Neural crest cell (in vitro differentiated cells): ENCODE results near the gene HOXB1. TPM values are rescaled to one million over a fixed set of nuclear protein-coding genes. Genes with fewer than 3 reads are reported as not detected.

Experiments used
- DNase-seq: peaks from one replicate; pipeline ENCODE4 v3.0.0; 2021; ENCODE audit warnings: low read depth, mixed read lengths, low spot score
- H3K27ac Mint-ChIP-seq: one replicate; pipeline ENCODE4 v1.8.0; 2021; ENCODE audit warnings: mild to moderate bottlenecking, mixed read lengths; ENCODE audit not compliant: unreplicated experiment
- H3K27me3 Mint-ChIP-seq: 2 replicates; pipeline ENCODE4 v1.8.0; 2021; ENCODE audit warnings: low read depth, mild to moderate bottlenecking, mixed read lengths
- H3K36me3 Mint-ChIP-seq: 2 replicates; pipeline ENCODE4 v1.8.0; 2021; ENCODE audit warnings: low read depth, mild to moderate bottlenecking, mixed read lengths
- H3K4me1 Mint-ChIP-seq: 2 replicates; pipeline ENCODE4 v1.8.0; 2021; ENCODE audit warnings: mixed read lengths
- H3K4me3 Mint-ChIP-seq: one replicate; pipeline ENCODE4 v1.8.0; 2021; ENCODE audit warnings: mild to moderate bottlenecking, mixed read lengths
- H3K9me3 Mint-ChIP-seq: 2 replicates; pipeline ENCODE4 v1.8.0; 2021; ENCODE audit warnings: mixed read lengths
- CTCF ChIP-seq: fragments of 200-600 bp; sonication (generic); conservative IDR thresholded peaks from 2 replicates; pipeline ENCODE4 v1.5.0; 2021; ENCODE audit warnings: antibody characterized with exemption, mild to moderate bottlenecking
- total RNA-seq: library from RNA; stranded (reverse); gene quantifications from 2 replicates; pipeline ENCODE4 v1.2.1, GENCODE V29; 2021

The HOXB1 gene
- total RNA-seq, 1 donor from 2014 or later: 3.6 TPM

DNA sequence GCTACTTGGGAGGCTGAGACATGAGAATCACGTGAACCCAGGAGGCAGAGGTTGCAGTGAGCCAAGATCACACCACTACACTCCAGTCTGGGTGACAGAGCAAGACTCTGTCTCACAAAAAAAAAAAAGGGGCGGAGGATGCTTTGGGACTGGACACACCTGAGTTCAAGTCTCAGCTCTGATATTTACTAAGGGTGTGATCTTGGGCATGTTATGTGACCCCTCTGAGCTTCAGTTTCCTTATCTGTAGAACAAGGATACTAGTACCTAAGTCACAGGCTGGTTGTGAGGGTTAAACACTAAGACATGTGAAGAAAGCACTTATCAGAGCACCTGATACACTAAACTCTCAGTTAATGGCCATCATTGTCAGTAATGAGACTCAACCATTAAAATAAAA, 25.9 kb downstream of the HOXB1 start:
- Mint-ChIP-seq H3K27ac (no peak overlapping the region), H3K36me3 (no peaks in the 10 kb centered on the region)

DNA sequence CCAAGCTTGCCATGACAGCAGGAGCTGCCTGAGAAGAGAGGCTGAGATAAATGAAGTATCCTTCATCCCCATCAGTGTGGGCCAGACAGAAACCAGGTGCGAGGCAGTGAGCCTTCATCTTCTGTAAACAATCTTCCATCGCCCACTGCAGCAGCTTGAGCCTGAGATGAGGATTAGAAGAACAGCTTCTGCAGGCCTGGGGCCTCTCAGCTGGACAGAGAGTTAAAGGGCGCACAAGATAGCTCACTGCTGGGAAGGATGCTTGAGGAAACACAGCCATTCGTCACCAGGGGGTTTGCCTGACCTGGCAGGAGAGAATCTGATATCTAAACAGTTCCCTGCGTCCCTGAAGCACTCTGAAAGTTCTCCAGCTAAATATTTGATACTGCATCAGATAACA, 27.1 kb downstream of the HOXB1 start:
- Mint-ChIP-seq H3K27me3 (peaks cover 92% of the 10 kb centered on the region), H3K27ac (no peak overlapping the region), H3K36me3 (no peaks in the 10 kb centered on the region), H3K9me3 (peaks cover 2% of the 10 kb centered on the region), H3K4me1 (no peaks in the 10 kb centered on the region), H3K4me3 (no peak overlapping the region)
- DNase-seq: no peak
- TF ChIP-seq CTCF: no peak

More for the DNA sequence above, 25.9 kb downstream of the HOXB1 start:
- peaks cover 2% of the 10 kb centered on the region for H3K9me3 Mint-ChIP-seq
- H3K4me3 Mint-ChIP-seq: no peak overlapping the region
- TF ChIP-seq CTCF: no peak
- H3K4me1 Mint-ChIP-seq: no peaks in the 10 kb centered on the region
- DNase-seq: no peak
- H3K27me3 Mint-ChIP-seq: peaks cover 87% of the 10 kb centered on the region

GRCh38 chr17:48502901-48503300, 27.9 kb downstream of the HOXB1 start:
- no peak for TF ChIP-seq CTCF
- no peak for DNase-seq
- Mint-ChIP-seq H3K9me3 (no peaks in the 10 kb centered on the region), H3K4me1 (no peaks in the 10 kb centered on the region), H3K36me3 (no peaks in the 10 kb centered on the region), H3K4me3 (no peak overlapping the region), H3K27me3 (peaks cover 94% of the 10 kb centered on the region), H3K27ac (no peak overlapping the region)

DNA sequence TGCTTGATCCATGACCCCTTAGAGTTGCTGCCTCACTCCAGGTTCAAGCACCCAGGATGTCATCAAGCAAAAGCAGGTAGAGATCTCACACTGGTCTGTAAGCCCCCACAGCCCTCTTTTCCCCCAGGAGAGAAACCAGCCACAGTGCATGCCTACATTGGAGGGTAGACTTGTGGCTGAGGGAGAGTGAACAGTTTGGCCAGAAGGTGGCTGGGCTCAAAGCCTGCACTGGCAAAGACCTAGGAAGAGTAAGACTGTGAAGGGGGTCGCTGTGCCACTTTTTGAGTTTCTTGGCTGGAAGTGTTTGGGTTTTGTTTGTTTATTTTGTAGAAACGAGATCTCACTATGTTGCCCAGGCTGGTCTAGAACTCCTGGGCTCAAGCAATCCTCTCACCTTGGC, 28.5 kb downstream of the HOXB1 start:
- TF ChIP-seq CTCF: no peak
- Mint-ChIP-seq H3K4me3 (no peak overlapping the region), H3K27ac (no peak overlapping the region), H3K36me3 (no peaks in the 10 kb centered on the region), H3K27me3 (peaks cover 94% of the 10 kb centered on the region), H3K9me3 (no peaks in the 10 kb centered on the region), H3K4me1 (no peaks in the 10 kb centered on the region)
- DNase-seq: no peak

DNA sequence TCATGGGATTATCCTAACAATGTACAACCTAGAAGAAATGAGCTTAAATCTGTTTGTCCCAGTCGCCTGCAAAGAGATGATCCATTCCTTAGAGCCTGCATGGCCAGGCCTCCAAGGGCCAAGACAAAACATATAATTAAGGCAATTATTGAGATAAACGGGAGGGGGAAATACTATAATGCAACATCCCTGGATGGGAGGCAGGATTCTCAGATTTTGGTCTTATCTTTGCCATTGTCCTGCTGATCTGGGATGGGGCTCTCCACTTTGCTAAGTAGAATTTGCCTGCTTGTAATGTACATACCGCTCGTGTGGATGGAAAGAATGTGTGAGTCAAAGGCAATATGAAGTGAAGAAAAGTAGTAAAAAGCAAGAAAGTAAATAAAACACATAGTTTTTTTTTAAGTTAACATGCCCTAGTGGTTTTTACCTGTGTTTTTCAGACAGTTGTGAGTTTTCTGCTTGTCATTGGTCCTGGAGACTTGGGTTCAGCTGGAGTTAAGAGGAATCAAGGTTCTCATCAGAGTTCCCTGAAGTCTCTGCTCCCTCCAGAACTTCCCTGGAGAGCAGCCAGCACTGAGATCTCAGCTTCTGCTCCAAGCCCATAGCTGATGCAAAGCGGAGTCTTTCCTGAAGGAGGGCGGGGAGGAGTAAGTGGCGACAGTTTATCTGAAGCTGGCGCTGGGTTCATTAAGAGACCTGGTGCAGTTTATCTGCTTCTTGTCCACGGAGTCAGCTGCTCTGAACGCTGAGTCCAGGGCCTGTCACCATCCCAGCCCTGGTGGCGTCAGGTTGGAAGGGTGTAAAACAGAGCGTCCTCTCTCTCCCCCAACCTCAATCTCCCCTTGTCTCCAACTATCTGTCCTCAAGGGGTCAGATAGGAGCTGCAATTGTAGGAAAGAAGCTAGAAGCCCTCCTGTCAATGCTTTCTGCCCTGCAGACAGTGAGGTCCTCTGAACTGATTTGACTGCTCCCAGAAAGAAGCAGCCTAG, 30.1 kb downstream of the HOXB1 start:
- Mint-ChIP-seq H3K4me3 (no peak overlapping the region), H3K27ac (no peak overlapping the region), H3K36me3 (no peaks in the 10 kb centered on the region), H3K27me3 (peaks cover 94% of the 10 kb centered on the region), H3K9me3 (no peaks in the 10 kb centered on the region), H3K4me1 (no peaks in the 10 kb centered on the region)
- TF ChIP-seq CTCF: no peak
- no peak for DNase-seq
